Forelimb muscle (tissue), 1 donor: ENCODE data around the gene NF1. TPM values are rescaled to one million over a fixed set of nuclear protein-coding genes. Genes with fewer than 3 reads are reported as not detected.
"Not testable (repeated sequence)": the region's sequence is repeated elsewhere in the genome, so short reads cannot be mapped to it uniquely, and the experiment has no call there.

ENCODE experiments used
- DNase-seq: peaks from one replicate; pipeline ENCODE4 v3.0.0-alpha.2; 2013; ENCODE audit warnings: low read depth
- polyA plus RNA-seq: library from polyadenylated mRNA; unstranded; fragments of 120-200 nt; gene quantifications from one replicate; pipeline ENCODE4 v1.2.1, GENCODE V29; 2013; ENCODE audit not compliant: insufficient read length

Gene NF1
- polyA plus RNA-seq, 1 donor: 19.3 TPM

DNA sequence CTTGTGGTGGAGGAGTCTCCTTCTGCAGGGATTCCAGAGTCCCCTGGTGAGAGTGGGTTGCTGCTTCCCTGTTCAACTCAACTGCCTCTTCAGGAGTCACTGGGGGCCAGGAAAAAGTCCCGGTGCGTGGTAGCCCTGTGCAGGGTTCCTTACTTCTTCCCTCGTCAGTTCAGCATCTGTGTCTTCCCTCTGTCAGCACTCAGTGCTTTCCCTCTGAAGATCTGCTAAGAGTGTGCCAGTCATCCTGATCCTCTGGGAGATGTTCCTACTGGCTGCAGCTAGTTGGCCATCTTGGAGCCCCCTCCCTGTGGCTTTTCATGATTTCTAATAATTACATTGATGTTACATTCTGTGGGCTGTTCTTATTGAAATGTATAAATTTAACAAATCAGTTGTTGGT, 36.5 kb downstream of the NF1 start:
- DNase-seq: no peak

DNA sequence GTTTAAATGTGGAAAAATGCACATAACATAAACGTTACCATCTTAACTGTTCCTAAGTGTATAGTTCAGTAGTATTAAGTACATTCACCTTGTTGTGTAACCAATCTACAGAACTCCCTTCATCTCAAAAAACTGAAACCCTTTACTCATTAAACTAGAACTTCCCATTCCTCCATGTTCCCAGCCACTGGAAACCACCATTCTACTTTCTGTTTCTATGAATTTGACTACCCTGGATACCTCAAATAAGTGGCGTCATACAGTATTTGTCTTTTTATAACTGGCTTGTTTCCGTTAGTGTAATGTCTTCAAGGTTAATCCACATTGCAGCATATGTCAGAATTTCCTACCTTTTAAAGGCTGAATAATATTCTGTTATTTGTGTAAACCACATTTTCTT, 38.2 kb downstream of the NF1 start:
- no peak for DNase-seq

DNA sequence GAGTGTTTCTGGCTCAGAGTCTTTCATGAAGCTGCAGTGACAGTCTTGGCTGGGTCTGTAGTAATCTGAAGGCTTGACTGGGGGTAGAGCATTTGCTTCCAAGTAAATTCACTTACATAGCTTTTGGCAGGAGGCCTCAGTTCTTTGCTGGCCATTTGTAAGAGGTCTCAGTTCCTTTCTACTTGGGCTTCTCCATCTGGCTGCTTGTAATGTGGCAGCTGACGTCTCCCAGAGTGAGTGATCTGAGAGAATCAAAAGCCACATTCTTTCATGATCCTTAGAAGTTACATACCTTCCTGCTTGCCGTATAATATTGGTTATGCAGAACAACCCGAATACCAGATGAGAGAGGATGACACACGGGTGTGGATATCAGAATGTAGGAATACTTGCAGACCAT, 39.8 kb downstream of the NF1 start:
- peak; percentile 68 for DNase-seq

DNA sequence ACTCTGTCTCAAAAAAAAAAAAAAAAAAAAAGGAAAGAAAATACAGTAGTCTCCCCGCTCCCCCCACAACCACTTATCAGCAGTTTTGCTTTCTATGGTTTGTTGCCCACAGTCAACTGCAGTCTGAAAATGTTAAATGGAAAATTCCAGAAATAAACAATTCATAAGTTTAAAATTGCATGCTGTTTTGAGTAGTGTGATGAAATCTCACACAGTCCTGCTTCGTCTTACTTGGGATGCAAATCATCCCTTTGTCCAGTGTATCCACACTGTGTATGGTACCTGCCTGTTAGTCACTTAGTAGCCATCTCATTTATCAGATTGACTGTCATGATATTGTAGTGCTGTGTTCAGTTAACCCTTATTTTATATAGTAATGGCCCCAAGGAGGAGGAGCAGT, 41.5 kb downstream of the NF1 start:
- no peak for DNase-seq

DNA sequence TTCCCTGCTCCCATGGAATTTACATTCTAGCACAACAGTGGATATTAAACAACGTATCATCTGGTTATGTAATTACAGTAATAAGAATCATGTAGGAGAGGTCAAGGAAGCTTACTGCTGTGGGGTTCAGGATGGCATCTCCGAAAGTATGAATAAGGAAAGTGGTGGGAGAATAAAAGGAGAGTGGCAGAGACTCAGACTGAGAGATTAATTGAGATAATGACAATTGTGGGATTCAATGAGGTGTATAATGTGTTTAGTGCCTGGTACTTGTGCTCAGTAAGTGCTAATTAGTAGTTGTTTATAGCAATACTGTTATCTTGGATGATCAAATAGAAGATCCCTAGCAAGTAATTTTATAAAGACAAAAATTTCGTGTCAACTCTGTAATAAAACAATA, 45.3 kb downstream of the NF1 start:
- DNase-seq: no peak

DNA sequence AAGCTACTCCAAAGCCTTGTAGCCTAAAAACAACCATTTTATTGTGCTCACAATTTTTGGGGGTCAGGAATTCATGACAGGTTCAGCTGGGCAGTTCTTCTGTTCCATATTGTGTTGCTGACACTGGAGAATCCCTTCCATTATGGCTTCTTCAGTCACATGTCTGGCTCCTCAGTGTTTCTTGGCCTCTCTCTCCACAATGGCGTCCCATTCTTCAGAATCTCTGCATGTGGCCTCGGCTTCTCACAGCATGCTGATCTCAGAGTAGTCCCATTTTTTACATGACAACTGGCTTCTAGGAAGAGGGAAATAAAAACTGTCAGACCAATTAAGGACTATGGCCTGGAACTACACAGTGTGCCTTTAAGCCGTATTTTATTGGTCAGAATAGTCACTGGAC, 49.7 kb downstream of the NF1 start:
- DNase-seq: no peak

DNA sequence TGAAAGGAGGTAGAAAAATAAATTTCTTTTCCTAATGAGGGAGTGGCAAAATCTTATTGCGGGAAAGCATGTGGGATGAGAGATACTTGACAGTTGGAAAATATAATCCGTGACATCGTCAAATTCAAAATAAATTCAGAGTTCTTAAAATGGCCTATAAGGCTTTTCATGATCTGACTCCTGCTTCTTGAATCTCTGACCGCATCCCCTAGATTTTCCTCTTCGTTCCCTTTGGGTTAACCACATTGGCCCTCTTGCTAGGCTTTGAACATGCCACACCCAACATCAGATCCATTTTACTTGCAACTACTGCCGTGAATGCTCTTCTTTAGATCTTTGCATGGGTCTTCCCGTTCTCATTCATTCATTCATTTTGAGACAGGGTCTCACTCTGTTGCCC, 50.1 kb downstream of the NF1 start:
- DNase-seq: no peak

DNA sequence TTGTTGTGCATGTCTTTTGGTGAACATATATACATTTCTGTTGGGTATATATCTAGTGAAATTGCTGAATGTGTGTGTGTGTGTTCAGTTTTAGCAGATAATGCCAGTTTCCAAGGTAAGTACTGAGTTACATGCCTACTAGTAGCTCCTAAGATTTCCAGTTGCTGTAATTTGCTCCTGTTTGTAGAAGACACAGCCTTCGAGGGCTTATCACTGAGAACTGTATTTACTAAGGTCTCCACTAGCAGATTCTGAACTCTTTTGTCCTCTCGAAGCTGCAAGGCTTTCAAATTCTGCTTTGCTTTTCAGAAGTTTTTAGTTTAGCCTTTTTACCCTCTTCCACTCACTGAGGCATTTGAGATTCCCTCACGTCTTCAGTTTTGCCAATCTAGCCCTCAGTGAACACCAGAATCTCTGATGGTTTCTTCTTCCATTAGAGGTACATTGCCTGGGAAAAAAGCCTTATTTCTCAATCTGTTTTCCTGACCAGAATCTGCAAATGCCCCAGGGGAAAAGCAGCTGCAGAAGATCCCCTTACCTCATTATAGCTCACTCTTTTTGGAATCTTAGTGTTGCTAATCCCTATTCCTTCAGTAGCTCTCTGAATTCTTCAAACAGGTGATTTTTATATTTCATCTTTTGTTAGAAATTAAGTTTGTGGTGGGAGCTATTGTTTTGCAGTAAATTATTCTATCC, 52.9 kb downstream of the NF1 start:
- DNase-seq: no peak

DNA sequence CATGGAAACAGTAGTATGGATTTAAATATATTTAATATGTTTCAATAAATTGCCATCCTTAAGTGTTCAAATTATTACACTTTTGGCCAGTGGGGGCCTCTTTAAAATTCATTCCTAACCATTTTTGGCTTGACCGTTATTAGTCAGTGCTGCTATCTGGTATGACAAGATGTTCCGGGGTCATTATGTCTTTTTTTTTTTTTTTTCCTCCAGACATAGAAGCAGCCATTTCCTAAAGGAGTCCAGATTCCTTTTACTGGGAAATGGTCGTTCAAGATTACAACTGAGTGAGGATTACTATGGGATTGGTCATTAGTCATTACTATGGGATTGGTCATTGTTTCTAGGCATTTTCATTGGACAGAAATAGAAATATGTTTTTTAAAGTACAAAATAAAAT, 53.4 kb downstream of the NF1 start:
- DNase-seq: no peak

DNA sequence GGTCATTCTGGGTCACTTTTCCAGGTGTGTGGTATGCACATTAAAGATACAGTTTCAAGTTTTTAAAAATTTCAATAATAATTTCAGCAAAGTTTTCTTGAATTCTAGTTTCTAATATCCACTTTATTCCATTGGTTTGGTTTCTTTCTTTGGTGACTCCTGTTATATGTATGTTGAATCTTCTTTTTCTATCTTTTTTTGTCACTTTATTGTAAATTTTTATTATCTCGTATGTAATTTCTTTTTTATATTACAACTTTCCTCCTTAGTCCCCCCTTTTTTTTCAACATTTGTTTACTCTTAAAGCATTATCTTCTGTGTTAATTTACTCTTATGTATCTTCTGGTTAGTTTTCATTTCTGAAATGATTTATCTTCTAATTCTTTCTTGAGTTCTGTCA, 57.5 kb downstream of the NF1 start:
- DNase-seq: no peak

DNA sequence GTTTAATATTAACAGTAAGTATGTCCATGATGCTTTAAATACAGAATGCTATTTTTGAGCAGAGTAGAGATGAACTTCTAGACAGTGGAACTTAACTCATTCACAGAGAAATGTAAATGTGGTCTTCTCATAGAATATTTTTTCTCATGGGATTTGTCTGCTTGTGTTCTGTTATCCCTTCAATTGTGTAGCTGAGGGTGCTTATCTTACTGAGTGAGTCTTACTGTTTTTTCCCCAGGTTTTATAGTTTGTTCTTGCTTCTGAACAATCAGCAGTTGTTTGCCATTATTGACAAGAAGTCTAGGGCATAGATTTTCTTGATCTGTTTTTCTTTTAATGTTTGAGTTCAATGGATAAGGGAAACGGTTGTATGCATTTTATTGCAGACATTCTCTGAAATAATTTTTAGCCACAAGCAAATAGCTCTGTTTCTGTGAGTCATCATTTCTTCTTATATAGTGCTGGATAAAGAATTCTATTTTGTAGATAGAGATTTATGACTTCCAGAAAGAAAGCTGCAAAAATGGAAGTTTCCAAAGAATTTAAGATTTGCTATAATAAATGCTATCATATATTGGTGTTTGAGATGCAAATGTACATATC, 60.5 kb downstream of the NF1 start:
- no peak for DNase-seq

DNA sequence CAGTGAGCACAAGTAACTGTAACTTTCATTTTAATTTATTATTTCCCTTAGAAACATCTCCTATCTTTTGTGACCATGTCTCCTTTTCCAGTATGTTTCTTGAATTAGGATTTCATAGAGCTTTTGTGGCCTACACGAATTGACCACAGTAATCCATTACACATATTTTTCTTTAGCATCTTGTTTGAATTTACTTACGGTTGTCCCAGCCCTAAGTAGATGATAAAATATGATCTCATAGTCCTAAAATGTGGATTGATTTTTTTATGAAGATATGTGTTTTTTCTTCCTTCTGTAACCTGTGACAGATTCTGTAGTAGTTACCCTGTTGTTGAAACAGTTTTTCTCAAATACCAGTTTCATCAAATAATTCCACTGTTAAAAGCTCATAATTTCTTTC, 61.5 kb downstream of the NF1 start:
- no peak for DNase-seq

DNA sequence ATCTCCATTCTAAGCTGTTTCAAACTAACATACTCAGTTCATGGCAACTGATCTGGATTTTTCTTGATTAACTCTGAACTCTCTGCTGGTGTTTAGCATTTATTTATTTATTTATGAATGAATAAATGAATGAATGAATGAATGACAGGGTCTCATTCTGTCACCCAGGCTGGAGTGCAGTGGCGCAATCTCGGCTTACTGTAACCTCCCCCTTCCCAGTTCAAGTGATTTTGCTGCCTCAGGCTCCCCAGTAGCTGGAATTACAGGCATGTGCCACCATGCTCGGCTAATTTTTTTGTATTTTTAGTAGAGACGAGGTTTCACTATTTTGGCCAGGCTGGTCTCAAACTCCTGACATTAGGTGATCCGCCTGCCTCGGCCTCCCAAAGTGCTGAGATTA, 62.1 kb downstream of the NF1 start:
- DNase-seq: not testable (repeated sequence)

DNA sequence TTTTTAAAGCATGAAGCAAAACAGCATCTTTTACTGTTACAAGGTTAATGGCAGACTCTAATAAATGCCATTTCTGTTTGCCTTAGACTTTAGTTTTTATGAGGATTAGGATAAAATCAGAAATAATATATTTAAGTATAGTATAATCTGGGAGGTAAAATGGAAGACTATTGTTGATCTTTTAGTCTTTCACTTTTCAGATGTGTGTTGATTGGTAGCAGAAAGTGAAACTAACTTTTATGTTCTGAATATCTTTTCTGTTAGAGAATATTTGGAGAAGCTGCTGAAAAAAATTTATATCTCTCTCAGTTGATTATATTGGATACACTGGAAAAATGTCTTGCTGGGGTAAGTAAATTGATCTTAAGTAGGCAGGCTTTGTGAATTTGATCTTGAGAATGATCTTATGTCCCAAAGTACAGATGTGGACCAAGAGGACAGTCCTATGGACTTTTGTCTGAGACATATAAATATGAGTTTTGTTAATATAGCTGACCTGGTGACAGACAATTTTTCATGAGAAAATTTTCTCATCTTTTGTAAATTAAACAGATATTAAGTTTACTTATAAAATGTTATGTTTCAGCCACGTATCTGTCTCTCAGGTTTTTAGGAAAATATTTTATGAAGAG, 64.1 kb downstream of the NF1 start:
- DNase-seq: no peak

DNA sequence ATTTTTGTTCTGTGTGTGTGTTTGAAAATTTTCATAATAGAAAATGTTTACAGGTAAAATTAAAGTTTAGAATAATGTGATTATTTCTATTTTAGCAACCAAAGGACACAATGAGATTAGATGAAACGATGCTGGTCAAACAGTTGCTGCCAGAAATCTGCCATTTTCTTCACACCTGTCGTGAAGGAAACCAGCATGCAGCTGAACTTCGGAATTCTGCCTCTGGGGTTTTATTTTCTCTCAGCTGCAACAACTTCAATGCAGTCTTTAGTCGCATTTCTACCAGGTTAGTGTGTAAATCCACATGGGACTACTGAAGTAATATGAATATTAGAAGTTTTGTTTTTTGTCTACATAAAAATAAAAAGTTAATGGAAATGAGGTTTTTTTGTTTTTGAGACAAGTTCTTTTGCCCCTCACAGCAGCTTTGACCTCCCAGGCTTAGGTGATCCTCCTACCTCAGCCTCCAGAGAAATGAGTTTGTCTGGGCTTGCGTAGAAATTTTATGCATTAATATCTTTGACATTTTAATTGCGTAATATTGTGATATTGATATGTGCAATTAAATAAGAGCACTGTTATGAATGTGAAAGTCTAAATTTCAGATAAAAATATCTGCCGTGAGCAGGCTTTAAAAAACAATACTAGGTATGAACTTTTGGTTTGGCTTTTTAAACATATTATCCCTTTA, 68.5 kb downstream of the NF1 start:
- no peak for DNase-seq

DNA sequence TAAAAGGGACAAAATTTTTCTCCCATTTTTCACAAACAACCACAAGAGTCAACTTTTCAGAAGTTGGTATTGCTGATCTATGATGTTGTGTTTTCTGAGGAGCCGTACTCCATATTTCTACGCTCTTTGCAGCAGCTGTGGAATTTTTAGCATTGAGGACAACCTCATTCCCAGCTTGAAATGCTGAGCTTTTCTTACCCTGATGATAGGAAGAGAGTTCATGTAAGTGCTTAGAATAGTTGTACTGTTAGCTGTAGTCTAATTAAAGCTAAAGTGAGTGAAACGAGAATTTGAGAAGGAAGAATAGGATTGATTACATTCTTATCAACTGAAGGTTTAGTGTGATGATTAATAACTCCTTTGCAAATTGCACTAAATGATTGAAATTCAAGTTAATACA, 72.3 kb downstream of the NF1 start:
- no peak for DNase-seq

DNA sequence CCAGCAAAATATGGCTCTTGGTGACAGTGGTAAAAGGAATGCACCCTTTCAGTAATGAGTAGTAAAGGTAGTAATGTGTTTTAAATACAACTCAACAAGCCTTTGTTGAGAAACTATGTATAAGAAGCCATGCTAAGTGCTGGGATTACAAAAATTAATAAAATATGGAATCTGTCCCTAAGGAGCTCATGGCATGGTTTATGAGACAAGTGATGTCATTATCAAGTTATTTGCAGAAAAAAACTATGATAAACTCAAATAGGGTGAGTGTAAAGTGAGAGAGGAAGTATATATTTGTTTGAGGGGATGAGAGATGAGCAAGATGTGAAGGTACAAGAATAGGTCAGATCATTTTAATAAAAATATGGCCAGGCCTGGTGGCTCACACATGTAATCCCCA, 76.9 kb downstream of the NF1 start:
- DNase-seq: no peak

DNA sequence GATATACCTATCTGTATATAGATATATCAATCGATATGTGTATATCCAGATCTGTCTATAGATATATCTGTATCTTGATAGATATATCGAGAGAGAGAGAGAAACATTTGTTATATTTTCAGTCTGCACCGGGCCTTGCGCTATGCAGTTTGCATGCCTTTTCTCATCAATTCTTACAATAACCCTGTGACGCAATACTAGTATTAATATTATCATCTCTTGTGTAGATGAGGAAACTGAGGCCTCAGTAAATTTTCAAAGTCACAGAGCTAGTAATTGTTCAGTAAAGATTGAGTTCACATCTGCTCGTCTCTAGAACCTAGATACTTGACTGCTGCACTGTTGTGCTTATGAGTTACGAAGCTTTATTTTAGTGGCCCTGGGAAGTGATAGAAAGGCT, 77.6 kb downstream of the NF1 start:
- no peak for DNase-seq

DNA sequence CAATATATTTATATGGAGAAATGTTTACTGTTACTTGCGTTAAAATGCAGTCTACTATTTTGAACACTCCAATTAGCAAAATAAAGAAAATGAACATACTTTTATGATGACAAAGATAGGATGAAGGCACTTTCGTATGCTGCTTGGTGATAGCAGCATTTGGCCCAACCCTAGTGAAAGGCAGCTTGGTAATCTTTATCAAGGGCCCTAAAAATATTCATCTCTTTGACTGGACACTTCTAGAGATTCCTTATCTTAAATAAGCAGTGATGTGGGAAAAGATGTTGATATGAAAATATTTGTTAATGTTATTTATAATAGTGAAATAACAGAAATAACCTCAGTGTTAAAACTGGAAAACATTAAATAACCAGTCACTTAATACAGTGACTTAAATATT, 79.4 kb downstream of the NF1 start:
- no peak for DNase-seq

DNA sequence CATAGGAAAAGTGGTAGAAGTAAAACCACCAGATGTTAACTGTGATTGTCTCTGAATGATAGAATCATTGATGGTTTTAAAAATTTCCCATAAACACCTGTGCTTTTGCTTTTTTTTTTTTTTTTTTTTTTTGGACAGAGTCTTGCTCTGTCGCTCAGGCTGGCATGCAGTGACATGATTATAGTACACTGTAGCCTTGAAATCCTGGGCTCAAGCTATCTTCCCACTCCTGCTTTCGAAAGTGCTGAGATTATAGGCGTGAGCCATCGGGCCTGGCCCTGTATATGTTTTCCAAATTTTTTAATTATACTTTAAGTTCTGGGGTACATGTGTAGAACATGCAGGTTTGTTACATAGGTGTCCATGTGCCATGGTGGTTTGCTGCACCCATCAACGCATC, 80.5 kb downstream of the NF1 start:
- DNase-seq: no peak

DNA sequence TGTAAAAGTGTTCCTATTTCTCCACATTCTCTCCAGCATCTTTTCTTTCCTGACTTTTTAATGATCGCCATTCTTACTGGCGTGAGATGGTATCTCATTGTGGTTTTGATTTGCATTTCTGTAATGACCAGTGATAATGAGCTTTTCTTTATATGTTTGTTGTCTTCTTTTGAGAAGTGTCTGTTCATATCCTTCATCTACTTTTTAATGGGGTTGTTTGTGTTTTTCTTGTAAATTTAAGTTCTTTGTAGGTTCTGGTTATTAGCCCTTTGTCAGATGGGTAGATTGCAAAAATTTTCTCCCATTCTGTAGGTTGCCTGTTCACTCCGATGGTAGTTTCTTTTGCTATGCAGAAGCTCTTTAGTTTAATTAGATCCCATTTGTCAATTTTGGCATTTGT, 81.4 kb downstream of the NF1 start:
- not testable (repeated sequence) for DNase-seq

DNA sequence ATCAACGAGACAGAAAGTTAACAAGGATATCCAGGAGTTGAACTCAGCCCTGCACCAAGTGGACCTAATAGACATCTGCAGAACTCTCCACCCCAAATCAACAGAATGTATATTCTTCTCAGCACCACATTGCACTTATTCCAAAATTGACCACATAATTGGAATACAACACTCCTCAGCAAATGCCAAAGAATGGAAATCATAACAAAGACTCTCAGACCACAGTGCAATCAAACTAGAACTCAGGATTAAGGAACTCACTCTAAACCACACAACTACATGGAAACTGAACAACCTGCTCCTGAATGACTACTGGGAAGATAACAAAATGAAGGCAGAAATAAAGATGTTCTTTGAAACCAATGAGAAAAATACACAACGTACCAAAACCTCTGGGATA, 84.2 kb downstream of the NF1 start:
- not testable (repeated sequence) for DNase-seq

DNA sequence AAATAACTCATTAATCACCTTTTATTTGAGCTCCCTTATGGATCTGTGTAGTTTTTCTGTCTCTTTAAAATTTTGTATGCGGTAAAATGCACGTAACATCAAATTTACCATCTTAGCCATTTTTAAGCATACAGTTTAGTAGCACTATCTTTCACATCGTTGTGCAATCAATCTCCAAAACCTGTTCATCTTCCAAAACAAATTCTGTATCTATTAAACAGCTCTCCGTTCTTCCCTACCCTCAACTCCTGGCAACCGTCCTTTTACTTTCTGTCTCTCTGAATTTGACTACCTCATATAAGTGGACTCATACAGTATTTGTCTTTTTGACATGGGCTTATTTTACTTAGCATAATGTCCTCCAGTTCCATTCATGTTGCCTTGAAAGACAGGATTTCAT, 100.5 kb downstream of the NF1 start:
- DNase-seq: no peak
